H1 (cell line): Measurements from ENCODE around the gene SLAIN2. TPM values are rescaled to one million over a fixed set of nuclear protein-coding genes. Genes with fewer than 3 reads are reported as not detected.

ENCODE experiments used
- CHD1 ChIP-seq: IDR thresholded peaks from 2 replicates; pipeline ENCODE4 v1.6.1; 2012; ENCODE audit warnings: low read depth, low read length, improper control_type of control experiment
- TAF7 ChIP-seq: optimal IDR thresholded peaks from 2 replicates; pipeline ENCODE3; 2011; ENCODE audit warnings: low read depth, mild to moderate bottlenecking, inconsistent platforms, low read length, moderate library complexity, borderline replicate concordance
- polyA plus RNA-seq, 7 experiments: library from polyadenylated mRNA; depleted of rRNA in 3 of 7; stranded (reverse) in 5 of 7; unstranded in 2 of 7; fragments of >200 nt in 5 of 7; fragments of 200-250 nt in 2 of 7; gene quantifications; 1 replicate in 5 of 7; 2 replicates in 1 of 7; 4 replicates in 1 of 7; pipeline versions ENCODE4 v1.2.1 to v1.2.3, GENCODE V29; 2011 to 2013; ENCODE audit warnings: missing spikeins in 2 of 7, mixed read lengths in 2 of 7
- total RNA-seq: library from RNA; stranded (reverse); fragmentation: NEBNext Ultra II Directional; extraction: Animal tissue kit (Norgen Biotek cat#: 25700); gene quantifications from 2 replicates; pipeline ENCODE4 v1.2.1, GENCODE V29; 2021
- TF ChIP-seq, protein P1 (sequence below): fragments of 300-600 bp; sonication (generic); IDR thresholded peaks from 2 replicates; pipeline ENCODE4 v1.7.1; 2012; ENCODE audit warnings: low read length, moderate library complexity, mild to moderate bottlenecking, inconsistent platforms; ENCODE audit not compliant: insufficient replicate concordance

Gene SLAIN2
- total and polyA plus RNA-seq, 2 of the 8 experiments (the other 6 are each of a cell fraction or from before 2014, with no cell fraction given), result 8.2 to 40.0 TPM

- TF ChIP-seq, protein P1, sequence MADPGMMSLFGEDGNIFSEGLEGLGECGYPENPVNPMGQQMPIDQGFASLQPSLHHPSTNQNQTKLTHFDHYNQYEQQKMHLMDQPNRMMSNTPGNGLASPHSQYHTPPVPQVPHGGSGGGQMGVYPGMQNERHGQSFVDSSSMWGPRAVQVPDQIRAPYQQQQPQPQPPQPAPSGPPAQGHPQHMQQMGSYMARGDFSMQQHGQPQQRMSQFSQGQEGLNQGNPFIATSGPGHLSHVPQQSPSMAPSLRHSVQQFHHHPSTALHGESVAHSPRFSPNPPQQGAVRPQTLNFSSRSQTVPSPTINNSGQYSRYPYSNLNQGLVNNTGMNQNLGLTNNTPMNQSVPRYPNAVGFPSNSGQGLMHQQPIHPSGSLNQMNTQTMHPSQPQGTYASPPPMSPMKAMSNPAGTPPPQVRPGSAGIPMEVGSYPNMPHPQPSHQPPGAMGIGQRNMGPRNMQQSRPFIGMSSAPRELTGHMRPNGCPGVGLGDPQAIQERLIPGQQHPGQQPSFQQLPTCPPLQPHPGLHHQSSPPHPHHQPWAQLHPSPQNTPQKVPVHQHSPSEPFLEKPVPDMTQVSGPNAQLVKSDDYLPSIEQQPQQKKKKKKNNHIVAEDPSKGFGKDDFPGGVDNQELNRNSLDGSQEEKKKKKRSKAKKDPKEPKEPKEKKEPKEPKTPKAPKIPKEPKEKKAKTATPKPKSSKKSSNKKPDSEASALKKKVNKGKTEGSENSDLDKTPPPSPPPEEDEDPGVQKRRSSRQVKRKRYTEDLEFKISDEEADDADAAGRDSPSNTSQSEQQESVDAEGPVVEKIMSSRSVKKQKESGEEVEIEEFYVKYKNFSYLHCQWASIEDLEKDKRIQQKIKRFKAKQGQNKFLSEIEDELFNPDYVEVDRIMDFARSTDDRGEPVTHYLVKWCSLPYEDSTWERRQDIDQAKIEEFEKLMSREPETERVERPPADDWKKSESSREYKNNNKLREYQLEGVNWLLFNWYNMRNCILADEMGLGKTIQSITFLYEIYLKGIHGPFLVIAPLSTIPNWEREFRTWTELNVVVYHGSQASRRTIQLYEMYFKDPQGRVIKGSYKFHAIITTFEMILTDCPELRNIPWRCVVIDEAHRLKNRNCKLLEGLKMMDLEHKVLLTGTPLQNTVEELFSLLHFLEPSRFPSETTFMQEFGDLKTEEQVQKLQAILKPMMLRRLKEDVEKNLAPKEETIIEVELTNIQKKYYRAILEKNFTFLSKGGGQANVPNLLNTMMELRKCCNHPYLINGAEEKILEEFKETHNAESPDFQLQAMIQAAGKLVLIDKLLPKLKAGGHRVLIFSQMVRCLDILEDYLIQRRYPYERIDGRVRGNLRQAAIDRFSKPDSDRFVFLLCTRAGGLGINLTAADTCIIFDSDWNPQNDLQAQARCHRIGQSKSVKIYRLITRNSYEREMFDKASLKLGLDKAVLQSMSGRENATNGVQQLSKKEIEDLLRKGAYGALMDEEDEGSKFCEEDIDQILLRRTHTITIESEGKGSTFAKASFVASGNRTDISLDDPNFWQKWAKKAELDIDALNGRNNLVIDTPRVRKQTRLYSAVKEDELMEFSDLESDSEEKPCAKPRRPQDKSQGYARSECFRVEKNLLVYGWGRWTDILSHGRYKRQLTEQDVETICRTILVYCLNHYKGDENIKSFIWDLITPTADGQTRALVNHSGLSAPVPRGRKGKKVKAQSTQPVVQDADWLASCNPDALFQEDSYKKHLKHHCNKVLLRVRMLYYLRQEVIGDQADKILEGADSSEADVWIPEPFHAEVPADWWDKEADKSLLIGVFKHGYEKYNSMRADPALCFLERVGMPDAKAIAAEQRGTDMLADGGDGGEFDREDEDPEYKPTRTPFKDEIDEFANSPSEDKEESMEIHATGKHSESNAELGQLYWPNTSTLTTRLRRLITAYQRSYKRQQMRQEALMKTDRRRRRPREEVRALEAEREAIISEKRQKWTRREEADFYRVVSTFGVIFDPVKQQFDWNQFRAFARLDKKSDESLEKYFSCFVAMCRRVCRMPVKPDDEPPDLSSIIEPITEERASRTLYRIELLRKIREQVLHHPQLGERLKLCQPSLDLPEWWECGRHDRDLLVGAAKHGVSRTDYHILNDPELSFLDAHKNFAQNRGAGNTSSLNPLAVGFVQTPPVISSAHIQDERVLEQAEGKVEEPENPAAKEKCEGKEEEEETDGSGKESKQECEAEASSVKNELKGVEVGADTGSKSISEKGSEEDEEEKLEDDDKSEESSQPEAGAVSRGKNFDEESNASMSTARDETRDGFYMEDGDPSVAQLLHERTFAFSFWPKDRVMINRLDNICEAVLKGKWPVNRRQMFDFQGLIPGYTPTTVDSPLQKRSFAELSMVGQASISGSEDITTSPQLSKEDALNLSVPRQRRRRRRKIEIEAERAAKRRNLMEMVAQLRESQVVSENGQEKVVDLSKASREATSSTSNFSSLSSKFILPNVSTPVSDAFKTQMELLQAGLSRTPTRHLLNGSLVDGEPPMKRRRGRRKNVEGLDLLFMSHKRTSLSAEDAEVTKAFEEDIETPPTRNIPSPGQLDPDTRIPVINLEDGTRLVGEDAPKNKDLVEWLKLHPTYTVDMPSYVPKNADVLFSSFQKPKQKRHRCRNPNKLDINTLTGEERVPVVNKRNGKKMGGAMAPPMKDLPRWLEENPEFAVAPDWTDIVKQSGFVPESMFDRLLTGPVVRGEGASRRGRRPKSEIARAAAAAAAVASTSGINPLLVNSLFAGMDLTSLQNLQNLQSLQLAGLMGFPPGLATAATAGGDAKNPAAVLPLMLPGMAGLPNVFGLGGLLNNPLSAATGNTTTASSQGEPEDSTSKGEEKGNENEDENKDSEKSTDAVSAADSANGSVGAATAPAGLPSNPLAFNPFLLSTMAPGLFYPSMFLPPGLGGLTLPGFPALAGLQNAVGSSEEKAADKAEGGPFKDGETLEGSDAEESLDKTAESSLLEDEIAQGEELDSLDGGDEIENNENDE, result no peak
- TF ChIP-seq TAF7 (no peak), CHD1 (no peak)
Measured at GRCh38 chr4:48334236-48334635, 7.1 kb upstream of the SLAIN2 start (continued).
